ENCODE measurements around the gene WASF1.

The WASF1 gene

GRCh38 chr6:110067837-110068591 is 111.5 kb downstream of the WASF1 start:
- no peak overlapping the region for H3K4me2 ChIP-seq (ENCODE audit: low read length)
- H4K20me1 ChIP-seq (ENCODE audit: insufficient read depth, low read length), result no peaks in the 10 kb centered on the region
- H3K4me3 ChIP-seq (ENCODE audit: low read length), result no peak overlapping the region
- H3K27ac ChIP-seq (ENCODE audit: low read length), result no peak overlapping the region
- no peak overlapping the region for H2AFZ ChIP-seq (ENCODE audit: low read depth, low read length)
- H3K4me1 ChIP-seq (ENCODE audit: low read length), result no peaks in the 10 kb centered on the region
- H3K79me2 ChIP-seq (ENCODE audit: low read length), result no peaks in the 10 kb centered on the region
- H3K9ac ChIP-seq (ENCODE audit: low read length), result no peak overlapping the region
- H3K9me3 ChIP-seq (ENCODE audit: insufficient read depth, low read length), result no peaks in the 10 kb centered on the region
- H3K27me3 ChIP-seq (ENCODE audit: low read depth, low read length), result no peaks in the 10 kb centered on the region
- TF ChIP-seq CTCF (IDR thresholded peaks at IDR 0.05; ENCODE audit: low read depth, low read length) (no peak), EZH2phosphoT487 (IDR thresholded peaks at IDR 0.05; ENCODE audit: low read depth) (no peak)
- H3K36me3 ChIP-seq (replicated peaks; ENCODE audit: low read depth, low read length), result no peaks in the 10 kb centered on the region

DNA sequence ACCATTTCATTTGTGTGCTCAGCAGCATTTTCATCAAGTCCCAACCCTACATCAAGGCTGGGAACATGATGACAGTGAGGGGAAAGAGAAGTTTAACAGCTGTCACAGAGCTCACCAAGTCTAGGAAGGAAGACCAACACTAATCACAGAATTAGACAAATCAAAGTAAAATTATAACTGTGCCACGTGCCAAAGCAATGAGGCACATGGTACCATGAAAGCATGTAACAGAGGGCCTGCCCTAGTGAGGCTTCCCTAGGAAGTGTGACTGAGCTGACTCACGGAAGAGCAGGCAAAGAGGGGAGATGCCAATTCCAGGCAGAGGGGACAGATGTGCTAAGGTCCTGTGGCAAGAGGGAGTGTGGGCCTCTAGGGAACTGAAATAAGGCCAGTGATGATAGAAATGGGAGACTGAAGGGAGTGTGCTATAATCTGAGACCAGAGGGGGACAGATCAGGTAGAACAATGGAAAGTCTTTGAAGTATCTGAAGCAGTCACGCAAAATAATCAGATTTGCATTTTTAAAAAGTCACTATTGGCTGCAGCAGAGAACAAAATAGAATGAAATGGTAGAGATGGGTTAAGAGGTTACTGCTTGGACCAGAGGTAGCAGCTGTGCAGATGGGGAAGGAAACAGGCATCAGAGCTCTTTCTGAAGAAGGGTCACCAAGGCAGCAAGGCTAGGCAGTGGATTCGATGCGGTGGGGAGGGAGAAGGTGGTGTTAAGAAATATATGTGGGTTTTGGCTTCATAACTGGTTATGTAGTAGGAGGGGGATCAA is 114.5 kb downstream of the WASF1 start:
- Histone ChIP-seq H3K27me3 (ENCODE audit: low read depth, low read length) (no peaks in the 10 kb centered on the region), H2AFZ (ENCODE audit: low read depth, low read length) (no peak overlapping the region), H3K9ac (ENCODE audit: low read length) (no peak overlapping the region), H3K4me3 (ENCODE audit: low read length) (no peak overlapping the region), H3K4me1 (ENCODE audit: low read length) (no peaks in the 10 kb centered on the region), H3K36me3 (replicated peaks; ENCODE audit: low read depth, low read length) (no peaks in the 10 kb centered on the region), H3K27ac (ENCODE audit: low read length) (no peak overlapping the region), H3K79me2 (ENCODE audit: low read length) (no peaks in the 10 kb centered on the region), H3K4me2 (ENCODE audit: low read length) (no peak overlapping the region), H3K9me3 (ENCODE audit: insufficient read depth, low read length) (no peaks in the 10 kb centered on the region), H4K20me1 (ENCODE audit: insufficient read depth, low read length) (no peaks in the 10 kb centered on the region)
- TF ChIP-seq EZH2phosphoT487 (IDR thresholded peaks at IDR 0.05; ENCODE audit: low read depth) (no peak), CTCF (IDR thresholded peaks at IDR 0.05; ENCODE audit: low read depth, low read length) (no peak)

DNA sequence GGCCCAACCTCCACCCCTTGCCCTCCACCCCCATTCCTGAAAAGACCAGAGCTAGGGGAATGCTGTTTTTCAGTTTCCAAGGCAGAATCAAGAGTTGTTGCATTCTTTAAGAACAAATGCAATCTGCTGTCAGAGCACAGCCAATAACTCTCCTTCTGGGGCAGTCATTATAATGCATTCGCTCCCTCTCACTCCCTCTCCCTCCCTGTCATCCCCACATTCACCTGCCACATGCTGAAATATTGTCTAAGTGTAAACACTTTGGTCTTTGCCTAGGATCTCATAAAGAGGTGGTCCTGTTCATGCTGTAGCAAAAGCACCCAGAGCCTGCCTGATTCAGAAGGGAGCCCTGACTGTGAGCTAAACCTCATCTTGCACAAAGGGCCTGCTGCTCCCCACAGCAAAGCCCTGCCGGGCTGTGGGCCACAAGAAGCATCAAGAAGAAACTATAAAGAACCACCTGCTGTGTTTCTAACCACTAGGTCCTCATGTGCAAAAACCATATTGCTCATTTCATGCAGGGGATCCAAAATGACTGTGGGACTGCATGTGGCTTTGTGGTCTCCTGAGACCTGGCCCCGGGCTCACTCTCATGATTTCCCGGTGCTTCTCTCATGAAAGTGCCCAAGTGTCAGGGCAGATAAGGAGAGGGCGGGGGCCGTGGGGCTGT is 115.7 kb downstream of the WASF1 start:
- Histone ChIP-seq H3K27ac (ENCODE audit: low read length) (no peak overlapping the region), H3K79me2 (ENCODE audit: low read length) (no peaks in the 10 kb centered on the region), H4K20me1 (ENCODE audit: insufficient read depth, low read length) (no peaks in the 10 kb centered on the region), H3K9me3 (ENCODE audit: insufficient read depth, low read length) (no peaks in the 10 kb centered on the region), H2AFZ (ENCODE audit: low read depth, low read length) (no peak overlapping the region), H3K4me3 (ENCODE audit: low read length) (no peak overlapping the region), H3K9ac (ENCODE audit: low read length) (no peak overlapping the region), H3K4me1 (ENCODE audit: low read length) (no peaks in the 10 kb centered on the region), H3K36me3 (replicated peaks; ENCODE audit: low read depth, low read length) (no peaks in the 10 kb centered on the region), H3K27me3 (ENCODE audit: low read depth, low read length) (0 out of 2 replicates have a peak, but pooled peaks cover 4% of the 10 kb centered on the region), H3K4me2 (ENCODE audit: low read length) (no peak overlapping the region)
- TF ChIP-seq CTCF (IDR thresholded peaks at IDR 0.05; ENCODE audit: low read depth, low read length) (no peak), EZH2phosphoT487 (IDR thresholded peaks at IDR 0.05; ENCODE audit: low read depth) (no peak)

GRCh38 chr6:110055387-110055735 is 124.1 kb downstream of the WASF1 start:
- Histone ChIP-seq H3K9ac (ENCODE audit: low read length) (no peak overlapping the region), H3K27me3 (ENCODE audit: low read depth, low read length) (0 out of 2 replicates have a peak, but pooled peaks cover 4% of the 10 kb centered on the region), H3K36me3 (replicated peaks; ENCODE audit: low read depth, low read length) (no peaks in the 10 kb centered on the region), H2AFZ (ENCODE audit: low read depth, low read length) (no peak overlapping the region), H3K27ac (ENCODE audit: low read length) (no peak overlapping the region), H4K20me1 (ENCODE audit: insufficient read depth, low read length) (no peaks in the 10 kb centered on the region), H3K4me3 (ENCODE audit: low read length) (no peak overlapping the region), H3K4me2 (ENCODE audit: low read length) (peak overlapping the region; percentile 40; the same call in 1 of the 2 replicates), H3K4me1 (ENCODE audit: low read length) (peaks cover 7% of the 10 kb centered on the region; the same call in 1 of the 2 replicates), H3K9me3 (ENCODE audit: insufficient read depth, low read length) (no peaks in the 10 kb centered on the region), H3K79me2 (ENCODE audit: low read length) (no peaks in the 10 kb centered on the region)
- TF ChIP-seq EZH2phosphoT487 (IDR thresholded peaks at IDR 0.05; ENCODE audit: low read depth), result no peak
- TF ChIP-seq CTCF (IDR thresholded peaks at IDR 0.05; ENCODE audit: low read depth, low read length), result no peak
